GM18498 (cell line): ENCODE measurements around the gene MT1B.
A peak's percentile ranks its signal among the peaks of the same experiment; 100 is the strongest.
"Not testable (repeated sequence)": the region's sequence is repeated elsewhere in the genome, so short reads cannot be mapped to it uniquely, and the experiment has no call there.

ENCODE experiments used
- ATAC-seq: cut with Tn5 transposase; IDR thresholded peaks from one replicate; pipeline ENCODE4 v1.9.1; 2021; ENCODE audit warnings: mild to moderate bottlenecking, moderate library complexity; ENCODE audit not compliant: unreplicated experiment

MT1B gene

GRCh38 chr16:56665286-56666261, 13.9 kb downstream of the MT1B start:
- ATAC-seq: not testable (repeated sequence)

GRCh38 chr16:56667581-56668571, 16.2 kb downstream of the MT1B start, which contains the start of gene MT1G:
MT1G (minus strand) TSS chr16:56668065; CDS start chr16:56667993, 72 bp downstream.
- no peak for ATAC-seq

DNA sequence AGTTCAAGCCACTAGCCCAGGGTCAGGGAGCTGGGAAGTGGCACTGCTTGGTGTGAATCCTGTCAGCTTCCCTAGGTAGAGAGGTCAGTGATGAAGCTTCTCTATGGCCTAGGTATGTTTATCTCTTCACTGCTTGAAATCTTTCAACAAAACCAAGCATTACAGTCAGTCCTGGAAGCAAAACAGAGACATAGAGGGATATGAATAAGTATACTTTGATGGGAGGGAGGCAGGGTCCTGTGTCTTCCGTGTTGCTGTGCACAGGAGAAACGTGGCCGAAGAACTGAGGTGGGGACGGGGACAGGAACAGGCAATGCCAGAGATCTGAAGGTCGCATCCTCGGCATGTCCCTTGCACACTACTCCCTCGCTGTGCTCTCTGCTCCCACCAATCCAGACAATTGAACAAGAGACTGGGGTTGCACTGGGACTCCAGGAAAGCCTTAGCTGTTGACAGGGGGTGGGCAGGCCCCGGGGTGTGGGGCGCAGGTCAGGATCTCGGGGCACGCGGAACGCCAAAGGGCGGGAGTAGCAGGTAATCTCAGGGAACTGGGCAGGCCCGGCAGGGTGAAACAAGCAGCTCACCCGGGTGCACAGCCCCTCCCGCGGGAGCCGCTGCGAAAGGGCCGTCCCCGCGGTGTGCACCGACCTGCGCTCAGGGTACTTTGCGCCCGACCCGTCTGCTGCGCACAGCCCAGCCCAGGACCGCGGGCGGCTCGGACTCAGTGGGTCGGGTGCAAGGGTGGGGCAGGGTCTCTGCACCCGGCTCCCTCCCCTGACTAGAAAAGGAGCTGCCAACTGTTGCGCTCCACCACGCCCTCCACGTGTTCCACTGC, 17.5 kb downstream of the MT1B start, which contains the start of gene MT1H:
MT1H (plus strand) TSS at position 810 of the 835 bp plus-strand sequence. CDS start 71 bp downstream, outside the sequence.
- ATAC-seq: no peak

DNA sequence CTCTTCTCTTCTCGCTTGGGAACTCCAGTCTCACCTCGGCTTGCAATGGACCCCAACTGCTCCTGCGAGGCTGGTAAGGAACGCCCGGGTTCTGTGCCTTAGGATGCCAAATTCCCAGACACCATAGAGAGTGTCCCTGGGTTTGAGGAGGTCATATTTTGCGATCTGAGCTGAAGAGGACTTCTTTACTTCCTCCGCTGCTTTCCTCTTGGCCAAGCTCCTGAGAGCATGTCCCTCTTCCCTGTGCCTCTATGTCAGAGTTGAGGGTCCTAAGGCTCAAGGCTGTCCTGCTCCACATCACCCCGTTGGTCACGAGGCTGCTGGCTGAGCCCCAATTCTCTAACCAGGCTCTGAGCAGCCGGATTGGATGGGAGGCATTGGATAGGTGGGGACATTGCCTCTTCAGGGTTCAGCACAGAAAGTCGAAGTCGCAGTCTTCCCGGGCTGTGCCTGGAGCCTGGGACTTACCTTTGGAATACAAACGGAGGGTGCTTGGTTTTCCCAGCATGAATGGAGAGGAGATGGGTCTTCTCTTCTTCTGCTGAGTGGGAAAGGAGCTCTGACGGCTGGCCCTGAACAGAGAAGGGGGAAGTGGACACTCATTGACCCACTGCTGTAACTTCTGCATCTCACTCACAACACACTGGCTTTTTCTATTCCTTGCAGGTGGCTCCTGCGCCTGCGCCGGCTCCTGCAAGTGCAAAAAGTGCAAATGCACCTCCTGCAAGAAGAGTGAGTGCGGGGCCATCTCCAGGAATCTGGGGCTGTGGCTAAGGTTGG, 18.3 kb downstream of the MT1B start:
- ATAC-seq: no peak

DNA sequence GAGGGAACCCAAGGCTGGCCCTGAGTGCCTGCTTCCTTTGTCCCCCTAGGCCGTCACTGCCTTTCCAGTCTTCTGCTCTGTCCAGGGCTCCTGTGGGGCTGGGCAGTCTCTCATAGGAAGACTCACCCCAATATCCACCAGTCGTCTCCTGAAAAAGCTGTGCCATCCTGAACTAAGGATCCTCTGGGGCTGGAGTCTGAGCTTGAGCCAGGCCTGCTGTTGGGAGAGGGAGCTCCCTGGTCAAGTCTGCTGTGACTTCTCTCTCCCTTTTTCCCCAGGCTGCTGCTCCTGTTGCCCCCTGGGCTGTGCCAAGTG, 18.9 kb downstream of the MT1B start:
- no peak for ATAC-seq

DNA sequence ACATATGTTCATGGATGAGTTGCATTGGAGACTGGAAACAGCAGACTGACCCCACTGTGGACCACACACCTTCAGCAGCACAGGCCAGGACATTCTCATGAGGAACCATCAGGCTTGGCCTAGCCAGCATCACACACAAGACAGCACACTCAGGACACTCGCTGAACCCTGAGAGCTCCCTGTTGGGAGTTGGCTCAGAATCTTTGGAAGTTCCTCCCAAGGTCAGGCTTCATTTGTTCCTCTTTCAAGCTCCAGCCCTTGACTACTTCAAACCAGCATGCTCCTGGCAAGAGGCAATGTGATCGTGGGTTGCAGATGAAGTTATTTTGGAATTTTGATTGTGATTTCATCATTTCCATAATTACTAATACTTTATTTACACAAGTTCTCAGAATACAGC, 20.0 kb downstream of the MT1B start:
- not testable (repeated sequence) for ATAC-seq

GRCh38 chr16:56672171-56672570, 20.5 kb downstream of the MT1B start:
- not testable (repeated sequence) for ATAC-seq

GRCh38 chr16:56672761-56673536, 21.3 kb downstream of the MT1B start:
- no peak for ATAC-seq

GRCh38 chr16:56673921-56674320, 22.2 kb downstream of the MT1B start:
- no peak for ATAC-seq

DNA sequence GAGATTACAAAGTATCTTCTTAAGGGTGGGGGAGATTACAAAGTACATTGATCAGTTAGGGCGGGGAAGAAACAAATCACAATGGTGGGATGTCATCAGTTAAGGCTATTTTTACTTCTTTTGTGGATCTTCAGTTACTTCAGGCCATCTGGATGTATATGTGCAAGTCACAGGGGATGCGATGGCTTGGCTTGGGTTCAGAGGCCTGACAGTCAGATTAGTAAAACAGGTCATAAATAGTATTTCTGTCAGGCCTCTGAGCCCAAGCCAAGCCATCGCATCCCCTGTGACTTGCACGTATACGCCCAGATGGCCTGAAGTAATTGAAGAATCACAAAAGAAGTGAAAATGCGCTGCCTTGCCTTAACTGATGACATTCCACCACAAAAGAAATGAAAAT, 22.9 kb downstream of the MT1B start:
- ATAC-seq: not testable (repeated sequence)

GRCh38 chr16:56675685-56676210, 24.1 kb downstream of the MT1B start:
- ATAC-seq: no peak

DNA sequence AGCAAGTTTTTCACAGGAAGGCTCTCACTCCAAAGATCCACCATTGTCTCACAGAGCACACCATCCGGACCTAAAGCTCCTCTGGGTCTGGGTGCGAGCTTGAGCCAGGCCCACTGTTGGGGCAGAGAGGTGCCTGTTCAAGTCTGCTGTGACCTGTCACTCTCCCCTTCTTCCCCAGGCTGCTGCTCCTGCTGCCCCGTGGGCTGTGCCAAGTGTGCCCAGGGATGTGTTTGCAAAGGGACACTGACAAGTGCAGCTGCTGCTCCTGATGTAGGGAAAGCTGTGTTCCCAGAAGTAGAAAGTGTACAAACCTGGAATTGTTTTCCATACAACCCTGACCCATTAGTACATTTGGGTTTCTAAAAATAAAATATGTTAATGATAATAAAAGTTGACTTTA, 25.8 kb downstream of the MT1B start:
- no peak for ATAC-seq

DNA sequence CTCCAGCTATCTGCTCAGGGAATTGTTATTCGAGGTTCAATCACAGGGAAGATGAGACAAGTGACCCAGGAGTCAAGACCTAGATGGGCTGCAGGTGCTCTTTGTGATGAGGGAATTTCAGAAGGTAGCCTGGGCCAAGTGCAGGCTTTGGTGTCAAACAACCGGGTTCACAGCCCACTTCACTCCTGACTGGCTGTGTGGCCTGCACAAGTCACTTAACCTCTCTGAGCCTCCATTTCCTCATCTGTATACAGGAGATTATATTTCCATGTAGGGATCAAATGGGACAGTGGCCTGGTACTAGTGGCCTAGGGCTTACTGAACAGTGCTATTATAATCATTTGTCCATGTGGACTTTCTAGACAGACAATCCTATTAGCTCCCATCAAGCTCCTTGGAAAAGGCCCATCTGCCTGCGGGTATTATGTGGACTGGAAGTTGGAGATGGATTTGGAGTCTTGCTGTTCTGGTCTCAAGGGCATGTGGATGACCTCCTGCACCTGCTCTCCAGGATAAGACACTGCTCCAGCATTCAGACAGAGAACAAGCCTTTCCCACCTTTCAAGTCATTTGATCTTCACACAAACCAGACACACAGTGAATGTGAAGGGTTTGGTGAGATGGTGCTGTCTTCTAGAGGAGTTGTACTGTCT, 27.5 kb downstream of the MT1B start:
- ATAC-seq: no peak

GRCh38 chr16:56679818-56680217, 28.1 kb downstream of the MT1B start:
- no peak for ATAC-seq

- peak; percentile 97 for ATAC-seq
These were observed 30.4 kb downstream of the MT1B start, which contains the start of gene MT1X for GRCh38 chr16:56681939-56682702. MT1X (plus strand) TSS chr16:56682470; CDS start chr16:56682541, 71 bp downstream.

DNA sequence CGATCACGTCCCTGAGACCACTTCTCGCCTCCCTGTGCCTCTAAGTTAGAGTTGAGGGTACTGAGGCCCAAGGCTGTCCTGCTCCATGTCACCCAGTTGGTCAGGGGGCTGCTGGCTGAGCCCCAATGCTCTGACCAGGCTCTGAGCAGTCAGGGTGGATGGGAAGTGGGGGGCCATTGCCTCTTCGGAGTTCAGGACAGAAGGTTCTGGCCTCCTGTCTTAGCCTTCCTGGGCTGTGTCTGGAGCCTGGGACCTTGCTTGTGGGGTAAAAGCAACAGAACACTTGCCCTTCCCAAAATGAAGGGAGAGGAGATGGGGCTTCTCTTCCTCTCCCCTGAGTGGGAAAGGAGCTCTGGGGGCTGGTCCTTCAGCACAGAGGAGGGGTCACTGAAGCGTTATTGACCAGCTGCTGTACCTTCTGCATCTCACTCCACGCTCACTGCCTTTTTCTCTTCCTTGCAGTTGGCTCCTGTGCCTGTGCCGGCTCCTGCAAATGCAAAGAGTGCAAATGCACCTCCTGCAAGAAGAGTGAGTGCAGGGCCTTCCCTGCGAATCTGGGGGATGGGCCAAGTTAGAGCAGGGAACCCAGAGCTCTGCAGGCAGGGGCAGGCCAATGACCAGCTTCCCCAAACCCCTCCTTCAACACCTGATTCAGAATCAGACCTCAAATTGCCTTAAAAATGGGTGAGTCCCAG, 31.2 kb downstream of the MT1B start:
- peak; percentile 7 for ATAC-seq
